K562 (cell line): ENCODE measurements around the gene GPR82.

Experiments used
- BRF2 ChIP-seq: IDR thresholded peaks from 3 replicates; pipeline ENCODE4 v1.6.1; 2011; ENCODE audit warnings: borderline replicate concordance, mild to moderate bottlenecking; ENCODE audit not compliant: insufficient read length, insufficient read depth
- ZNF134 ChIP-seq: fragments of 250-450 bp; sonication (Bioruptor Pico); conservative IDR thresholded peaks from 2 replicates; pipeline ENCODE4 v1.4.0; 2020
- ZZZ3 ChIP-seq: fragments of 450-650 bp; IDR thresholded peaks from 2 replicates; pipeline ENCODE4 v1.6.1; 2016; ENCODE audit warnings: antibody characterized with exemption, mild to moderate bottlenecking, moderate library complexity

- TF ChIP-seq ZZZ3 (no peak), BRF2 (no peak), ZNF134 (CRISPR knock-in tag) (no peak)
These were observed 28.6 kb upstream of the GPR82 start for GRCh38 chrX:41695426-41695825.
